Glomerular endothelial cell (primary cell): ENCODE data around the gene MED4. TPM values are rescaled to one million over a fixed set of nuclear protein-coding genes. Genes with fewer than 3 reads are reported as not detected.

Source experiments
- DNase-seq: peaks from one replicate; pipeline ENCODE4 v3.0.0-alpha.2; 2011; ENCODE audit warnings: low read depth, low spot score; ENCODE audit errors: extremely low read depth
- total RNA-seq: library from RNA; depleted of rRNA; stranded (reverse); fragments of >200 nt; gene quantifications from 2 replicates; pipeline ENCODE4 v1.2.3, GENCODE V29; 2015

The MED4 gene
- total RNA-seq, 1 donor from 2014 or later, result 26.3 TPM

DNA sequence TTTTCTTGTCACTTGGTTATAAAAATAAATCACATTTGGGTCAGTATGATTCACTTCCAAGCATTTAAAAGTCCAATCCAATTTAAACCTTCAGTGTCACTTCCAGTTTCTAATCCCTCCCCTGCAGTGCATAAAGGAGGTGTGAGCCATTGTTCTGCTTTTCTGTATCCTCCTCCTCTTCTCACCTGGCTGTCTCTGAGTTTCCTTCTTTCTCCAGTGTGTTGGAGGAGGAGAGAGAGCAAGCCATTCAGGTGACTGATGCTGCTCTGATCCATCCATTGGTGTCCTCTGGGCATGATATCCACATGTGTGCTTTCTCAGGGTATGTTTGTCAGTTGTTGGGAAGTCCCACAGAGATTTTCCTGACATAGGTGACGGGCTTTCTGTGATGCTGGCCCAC lies 56.1 kb downstream of the MED4 start:
- no peak for DNase-seq

DNA sequence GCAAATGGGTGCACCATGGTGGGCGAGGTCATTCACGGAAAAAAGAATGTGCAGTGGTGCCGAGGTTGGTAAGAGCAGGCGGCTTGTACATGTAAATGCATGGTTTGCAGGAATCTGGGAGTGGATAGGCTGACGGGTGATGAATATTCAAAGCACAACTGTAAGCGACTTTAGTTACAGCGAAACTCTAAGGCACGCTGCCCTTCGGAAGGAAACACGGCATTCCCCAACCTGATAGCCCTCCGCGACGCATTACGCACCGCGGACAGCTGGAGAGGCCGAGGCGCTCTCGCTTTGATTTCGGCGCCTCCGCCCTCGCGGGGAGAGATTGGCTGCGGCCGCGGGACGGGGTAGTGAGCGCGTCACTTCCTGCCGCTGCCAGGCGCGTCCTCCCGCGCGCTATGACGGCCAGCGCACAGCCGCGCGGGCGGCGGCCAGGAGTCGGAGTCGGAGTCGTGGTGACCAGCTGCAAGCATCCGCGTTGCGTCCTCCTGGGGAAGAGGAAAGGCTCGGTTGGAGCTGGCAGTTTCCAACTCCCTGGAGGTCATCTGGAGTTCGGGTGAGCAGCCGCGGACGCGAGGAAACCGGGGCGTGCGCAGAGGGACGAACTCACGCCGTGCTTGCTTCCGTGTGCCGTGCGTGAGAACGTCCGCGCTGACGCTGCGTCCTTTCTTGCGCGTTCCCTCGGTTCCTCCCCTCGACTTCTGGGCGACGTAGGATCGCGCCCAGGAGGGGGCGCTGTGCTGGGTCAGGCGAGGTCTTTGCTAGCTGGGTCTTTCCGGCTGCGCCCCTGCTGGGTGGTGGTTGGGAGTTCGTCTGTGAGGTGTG lies 57.3 kb downstream of the MED4 start, which contains the start of gene NUDT15:
NUDT15 (plus strand) TSS at position 381 of the 828 bp plus-strand sequence; CDS start at position 402, 21 bp downstream.
- peak; percentile 78 for DNase-seq

DNA sequence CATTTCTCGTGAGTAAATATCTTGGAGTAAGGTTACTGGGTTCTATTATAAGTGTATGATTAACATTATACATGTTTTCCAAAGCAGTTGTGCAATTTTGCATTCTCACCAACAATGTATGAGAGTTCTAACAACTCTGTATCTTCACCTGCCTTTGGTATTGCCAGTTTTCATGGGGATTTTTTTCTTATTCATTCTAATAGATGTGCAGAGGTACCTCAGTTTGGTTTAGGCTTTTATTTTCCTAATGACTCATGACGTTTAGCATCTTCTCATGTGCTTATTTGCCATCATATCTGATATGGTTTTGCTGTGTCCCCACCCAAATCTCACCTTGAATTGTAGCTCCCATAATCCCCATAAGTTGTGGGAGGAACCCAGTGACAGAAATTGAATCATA lies 65.0 kb downstream of the MED4 start:
- no peak for DNase-seq

DNA sequence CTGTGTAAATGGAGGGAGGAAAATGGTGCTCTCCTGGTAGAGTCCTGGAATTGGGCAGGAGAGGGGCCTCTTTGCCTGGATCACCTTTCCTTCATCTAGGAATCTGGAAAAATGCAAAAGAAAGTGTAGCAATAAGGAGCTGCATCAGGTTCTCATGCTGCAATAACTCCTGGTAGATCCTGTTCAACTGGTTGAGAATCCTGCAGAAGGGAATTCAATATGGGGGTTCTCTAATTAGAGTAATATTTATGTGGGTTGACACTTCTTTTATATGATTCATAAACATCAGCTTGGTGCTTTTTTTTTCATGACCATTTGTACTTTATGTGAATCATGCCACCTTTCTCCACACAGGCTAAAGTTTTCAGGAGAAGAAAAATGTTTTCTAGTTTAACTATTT lies 66.8 kb downstream of the MED4 start:
- no peak for DNase-seq

Other genes starting within 250 kb of the MED4 start
- 25.3 and 27.9 TPM in 2 replicates for gene SUCLA2, start 93.8 kb downstream of the MED4 start, total RNA-seq
- 7.9 TPM in 2 replicates for gene NUDT15, start 57.4 kb downstream of the MED4 start, total RNA-seq
- 357 and 462 TPM in 2 replicates for gene ITM2B, start 138.1 kb upstream of the MED4 start, total RNA-seq
- 31.2 and 47.0 TPM in 2 replicates for gene RB1, start 208.6 kb upstream of the MED4 start, total RNA-seq